Measurements from ENCODE around the gene LCN10.

LCN10 gene

DNA sequence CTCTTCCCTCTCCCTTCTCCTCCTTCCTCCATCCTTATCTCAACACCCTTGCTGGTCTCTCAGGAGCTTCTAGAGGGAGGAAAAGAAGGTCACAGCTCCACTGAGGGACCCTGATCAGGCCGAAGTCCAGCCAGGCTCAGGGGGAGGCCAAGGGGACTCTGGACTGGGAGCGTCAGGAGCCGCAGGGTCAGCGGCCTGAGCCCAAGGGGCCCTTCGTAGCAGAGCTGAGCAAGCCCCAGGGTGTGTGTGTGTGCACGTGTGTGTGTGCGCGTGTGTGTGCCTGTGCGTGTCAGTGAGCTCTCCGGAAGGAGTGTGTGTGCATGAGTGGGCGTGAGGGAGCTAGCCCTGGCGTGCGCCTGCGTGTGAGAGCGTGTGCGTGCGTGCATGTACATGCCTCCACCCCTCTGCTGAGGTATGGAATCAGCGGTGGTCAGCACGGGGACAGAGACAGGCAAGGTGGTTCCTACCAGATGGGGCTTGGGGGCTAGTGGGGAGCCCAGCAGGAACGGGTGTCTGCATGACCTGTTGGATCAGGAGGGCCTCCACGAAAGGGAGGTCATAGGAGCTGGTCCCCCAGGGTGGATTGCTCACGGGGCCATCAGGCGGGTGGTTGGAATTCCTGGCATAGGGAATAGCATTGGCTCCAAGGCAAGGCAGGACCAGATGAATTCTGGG lies 45.5 kb downstream of the LCN10 start:
- no peak for DNase-seq

- DNase-seq, result no peak
These were observed 46.2 kb downstream of the LCN10 start for GRCh38 chr9:136696502-136696901.

DNA sequence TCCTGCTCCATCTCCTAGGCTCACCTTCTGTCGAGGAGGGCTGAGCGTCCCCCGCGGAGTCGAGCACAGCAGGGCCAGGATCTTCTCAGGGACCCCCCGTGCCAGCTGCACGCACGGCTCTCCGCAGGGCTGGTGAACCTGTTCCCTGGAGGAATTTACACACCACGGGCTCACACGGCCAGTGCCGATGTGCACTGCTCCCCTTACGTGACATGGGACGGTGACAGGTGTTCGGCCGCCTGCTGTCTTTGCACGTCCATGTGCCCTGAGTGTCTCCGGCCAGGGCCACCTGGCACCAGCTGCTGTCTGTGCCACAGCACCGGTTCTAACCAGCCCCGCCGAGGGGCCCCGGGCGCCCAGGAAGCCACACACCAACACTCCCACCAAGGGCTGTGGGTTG lies 46.8 kb downstream of the LCN10 start:
- DNase-seq, result no peak

DNA sequence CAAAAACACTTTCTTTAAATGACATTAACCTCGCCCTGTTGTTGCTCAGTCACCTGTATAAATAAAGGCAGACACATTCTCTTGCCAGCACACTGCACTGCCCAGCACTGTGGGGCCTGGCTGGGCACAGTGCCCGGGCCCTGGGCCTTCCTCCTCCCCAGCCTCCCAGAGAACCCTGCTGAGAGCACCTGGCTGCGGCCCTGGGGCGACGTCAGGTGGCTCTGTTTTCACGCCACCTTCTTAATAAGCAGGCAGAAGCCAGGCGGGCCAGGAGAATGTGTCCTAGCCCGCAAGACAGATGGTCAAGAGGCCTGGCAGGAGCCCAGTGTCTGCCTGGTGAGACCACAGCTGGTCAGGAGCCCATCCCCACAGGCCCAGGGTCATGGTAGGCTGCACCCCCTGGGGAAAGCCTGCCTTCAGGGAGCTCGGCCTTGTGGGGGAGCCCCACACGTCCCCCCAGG lies 47.3 kb downstream of the LCN10 start:
- DNase-seq, result no peak

- DNase-seq, result no peak
These were observed 47.9 kb downstream of the LCN10 start for GRCh38 chr9:136694872-136695247.

- no peak for DNase-seq
These were observed 48.4 kb downstream of the LCN10 start for GRCh38 chr9:136694163-136694871.

GRCh38 chr9:136693490-136694162 lies 49.1 kb downstream of the LCN10 start:
- no peak for DNase-seq

GRCh38 chr9:136693135-136693489 lies 49.6 kb downstream of the LCN10 start:
- DNase-seq, result no peak

- DNase-seq, result no peak
These were observed 50.3 kb downstream of the LCN10 start for GRCh38 chr9:136692185-136693134.

DNA sequence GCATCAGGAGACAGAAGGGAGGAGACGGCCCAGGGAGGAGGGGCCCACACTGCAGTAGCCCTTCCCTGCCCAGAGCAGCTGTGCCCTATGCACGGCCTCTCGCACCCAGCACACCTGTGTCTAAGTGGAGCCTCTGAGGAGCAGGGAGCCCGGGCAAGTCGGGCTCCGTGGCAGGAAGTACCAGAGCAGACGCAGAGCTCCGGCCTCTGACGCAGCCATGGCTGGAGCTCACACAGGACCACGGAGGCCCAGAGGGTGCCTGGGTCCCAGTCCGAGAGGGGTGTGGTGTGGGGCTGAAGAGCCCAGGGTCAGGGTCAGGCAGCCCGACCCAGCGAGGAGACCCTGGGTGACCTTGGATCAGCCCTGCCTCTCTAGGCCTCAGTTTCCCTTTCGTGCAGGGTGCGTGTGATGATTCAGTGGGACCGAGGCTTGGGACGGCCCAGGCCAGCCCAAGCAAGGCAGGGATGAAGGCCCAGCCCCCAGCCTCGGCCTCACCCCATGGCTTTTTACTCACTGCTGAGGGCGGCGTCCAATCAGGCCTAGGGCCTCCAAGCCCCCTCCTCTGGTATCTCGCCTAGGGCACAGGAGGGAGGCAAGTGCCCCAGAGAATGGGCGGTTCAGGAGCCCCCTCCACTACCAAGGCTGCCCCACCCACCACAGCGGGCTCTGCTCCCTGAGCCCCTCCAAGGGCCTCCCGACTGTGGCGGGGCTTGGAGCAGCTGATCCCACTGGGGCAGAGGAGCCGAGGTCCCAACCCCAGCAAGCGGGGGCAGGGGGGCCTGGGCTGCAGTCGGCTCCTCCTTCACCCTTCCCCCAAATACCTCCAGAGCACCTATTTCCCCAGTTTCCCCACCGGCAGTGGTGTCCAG lies 51.2 kb downstream of the LCN10 start:
- no peak for DNase-seq

DNA sequence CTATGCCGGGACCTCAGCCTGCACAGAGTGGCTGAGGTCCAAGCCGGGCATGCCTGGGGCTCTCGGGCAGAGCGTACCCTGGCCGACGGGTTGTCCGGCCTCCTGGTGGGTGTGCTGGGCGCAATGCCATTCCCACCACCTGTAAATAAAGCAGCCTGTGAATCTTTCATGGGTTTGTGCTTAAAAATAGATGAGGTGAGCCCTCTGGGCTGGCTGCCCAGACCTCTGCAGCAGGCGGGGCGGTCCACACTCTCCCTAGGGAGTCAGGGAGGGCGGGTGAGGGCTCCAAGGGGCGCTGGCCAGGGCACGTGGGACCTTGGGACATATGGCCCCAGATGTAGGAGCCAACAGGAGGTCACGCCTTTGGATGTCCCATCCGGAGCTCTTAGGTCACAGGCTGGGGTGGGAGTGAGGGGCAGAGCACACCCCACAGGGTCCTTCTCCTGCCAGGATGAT lies 51.9 kb downstream of the LCN10 start:
- DNase-seq, result no peak

DNA sequence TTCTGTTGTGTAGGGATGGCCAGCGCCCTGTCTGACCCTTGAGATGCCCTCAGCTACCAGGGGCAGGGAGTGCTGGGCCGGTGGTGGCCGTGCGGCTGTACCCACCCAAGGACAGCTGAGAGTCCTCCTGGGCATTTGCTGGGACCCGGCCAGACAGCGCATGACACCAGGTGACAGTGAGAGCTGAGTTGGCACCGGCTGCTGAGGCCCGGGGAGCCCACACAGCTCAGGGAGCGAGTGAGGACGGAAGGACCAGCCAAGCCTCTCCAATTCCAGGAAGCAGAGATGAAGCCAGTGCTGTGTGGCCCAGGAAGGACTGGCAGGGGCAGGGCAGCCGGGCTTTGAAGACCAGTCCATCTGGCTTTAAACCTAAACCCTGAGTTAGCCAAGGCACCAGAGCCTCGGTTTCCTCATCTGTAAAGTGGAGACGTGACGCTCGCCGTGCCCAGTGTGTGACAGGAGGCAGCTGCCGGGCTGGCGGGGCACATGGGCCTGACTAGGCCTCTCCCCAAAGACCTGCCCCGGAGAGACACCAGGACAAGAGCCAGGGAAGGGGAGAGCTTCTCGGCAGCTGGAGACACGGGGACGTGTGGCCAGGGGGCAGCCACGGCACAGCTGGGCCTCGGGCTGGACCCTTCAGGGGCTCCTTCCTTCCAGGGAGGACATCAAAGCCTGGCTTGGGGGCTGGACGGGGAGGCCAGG lies 52.5 kb downstream of the LCN10 start:
- no peak for DNase-seq

DNA sequence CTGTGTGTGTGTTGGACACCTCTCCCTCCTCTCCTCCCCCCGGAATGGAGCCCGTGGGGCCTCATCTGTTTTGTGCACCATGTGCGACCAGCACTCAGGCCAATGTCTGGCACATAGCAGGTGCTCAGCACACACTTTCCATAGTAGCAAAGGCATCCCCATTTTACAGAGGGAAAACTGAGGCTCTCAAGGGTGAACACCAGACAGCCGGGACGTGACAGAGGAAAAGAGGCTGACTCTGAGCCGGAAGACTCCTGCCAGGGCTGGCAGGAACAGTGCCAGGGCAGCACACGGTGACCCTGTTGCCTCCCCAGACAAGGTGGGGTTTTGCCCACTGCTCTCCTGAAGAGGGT lies 53.7 kb downstream of the LCN10 start:
- DNase-seq, result no peak

DNA sequence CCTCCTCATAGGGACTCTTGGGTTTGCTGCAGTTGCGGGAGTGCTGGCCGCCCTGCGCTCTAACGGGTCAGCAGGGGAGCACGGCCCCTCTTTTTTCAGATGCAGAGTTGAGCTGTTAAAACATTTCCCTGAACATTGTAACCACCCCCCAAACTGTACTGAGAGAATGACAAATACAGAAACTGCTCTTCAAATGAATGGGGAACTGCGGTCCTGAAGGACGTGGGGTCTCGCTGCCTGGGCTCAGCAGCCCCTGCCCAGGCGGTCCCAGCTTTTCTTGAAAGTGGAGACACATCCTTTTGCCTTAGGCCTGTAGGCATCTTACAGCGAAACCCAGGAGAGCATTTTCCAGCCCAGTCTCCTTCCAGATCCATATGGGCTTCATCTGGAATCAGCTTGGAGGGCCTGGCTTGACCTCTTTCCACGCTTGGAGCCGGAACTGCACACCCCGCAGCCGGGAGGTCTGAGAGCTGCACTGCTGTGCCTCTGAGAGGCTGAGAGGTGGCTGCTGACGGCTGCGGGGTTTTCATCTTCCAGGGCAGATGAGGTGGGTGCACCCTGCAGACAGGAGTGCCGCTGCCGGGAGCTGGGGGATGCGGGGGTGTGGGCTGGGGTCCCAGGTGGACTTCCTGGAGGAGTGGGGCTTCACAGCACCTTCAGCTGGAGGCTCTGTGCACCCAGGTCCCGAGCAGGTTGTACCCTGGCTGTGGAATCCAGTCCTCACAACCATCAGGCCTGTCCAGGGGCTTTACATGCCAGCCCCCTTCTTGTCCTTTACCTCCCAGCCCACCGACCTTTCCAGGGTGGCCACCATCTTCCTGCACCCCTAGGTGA lies 54.2 kb downstream of the LCN10 start:
- no peak for DNase-seq

All from stimulated activated naive CD4-positive, alpha-beta T cell treated with Interleukin-2 at 50 U/mL for 16 hours (primary cell).